ENCODE results near the gene PHACTR2.

Gene PHACTR2

DNA sequence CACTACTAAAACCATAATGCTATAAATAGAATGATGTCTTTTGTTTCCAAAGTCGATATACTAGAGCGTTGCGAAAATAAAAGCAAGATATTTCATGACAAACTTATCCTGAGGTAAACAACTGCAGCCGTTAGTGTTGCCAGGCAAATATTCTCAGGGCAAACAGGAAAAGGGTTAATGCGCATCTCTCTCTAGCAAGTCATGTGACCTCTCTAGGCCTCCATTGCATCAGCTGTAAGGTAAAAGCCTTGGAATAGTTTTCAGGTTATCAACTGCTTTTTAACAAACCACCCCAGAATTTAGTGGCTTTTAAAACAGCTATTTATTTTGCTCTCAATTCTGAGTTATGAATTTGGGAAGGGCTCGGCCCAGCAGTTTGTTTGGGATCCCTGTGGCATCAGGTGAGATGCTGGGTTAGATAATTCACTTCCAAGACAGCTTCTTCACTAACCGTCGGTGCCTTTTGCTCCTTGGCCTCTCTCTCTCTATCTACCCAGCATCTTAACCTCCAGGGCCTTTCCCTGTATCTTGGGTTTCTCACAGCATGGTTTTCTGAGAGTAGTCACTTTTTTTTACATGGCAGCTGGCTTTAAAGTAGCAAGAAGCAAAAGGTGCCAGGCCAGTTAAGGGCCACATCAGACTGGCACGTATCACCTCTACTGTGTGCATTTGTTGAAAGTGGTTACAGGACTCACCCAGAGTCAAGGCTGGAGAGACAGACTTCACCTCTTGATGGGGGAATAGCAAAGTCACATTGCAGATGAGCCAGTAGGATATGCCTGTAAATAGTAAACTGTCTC, 126.2 kb downstream of the PHACTR2 start:
- Histone ChIP-seq H3K36me3 (ENCODE audit: insufficient read depth) (no peaks in the 10 kb centered on the region), H3K27ac (no peak overlapping the region), H3K79me2 (ENCODE audit: insufficient read depth, low read depth) (no peaks in the 10 kb centered on the region), H3K4me3 (IDR thresholded peaks at IDR 0.05; ENCODE audit: insufficient read depth, low read depth, low read length) (no peak overlapping the region), H3K9ac (no peak overlapping the region), H3K4me1 (ENCODE audit: low read depth, poor library complexity, severe bottlenecking) (no peaks in the 10 kb centered on the region), H3K27me3 (ENCODE audit: insufficient read depth, low read depth) (no peaks in the 10 kb centered on the region), H3K4me2 (no peak overlapping the region), H2AFZ (ENCODE audit: low read depth) (no peak overlapping the region), H4K20me1 (ENCODE audit: insufficient read depth) (no peaks in the 10 kb centered on the region)
- TF ChIP-seq, protein P1, sequence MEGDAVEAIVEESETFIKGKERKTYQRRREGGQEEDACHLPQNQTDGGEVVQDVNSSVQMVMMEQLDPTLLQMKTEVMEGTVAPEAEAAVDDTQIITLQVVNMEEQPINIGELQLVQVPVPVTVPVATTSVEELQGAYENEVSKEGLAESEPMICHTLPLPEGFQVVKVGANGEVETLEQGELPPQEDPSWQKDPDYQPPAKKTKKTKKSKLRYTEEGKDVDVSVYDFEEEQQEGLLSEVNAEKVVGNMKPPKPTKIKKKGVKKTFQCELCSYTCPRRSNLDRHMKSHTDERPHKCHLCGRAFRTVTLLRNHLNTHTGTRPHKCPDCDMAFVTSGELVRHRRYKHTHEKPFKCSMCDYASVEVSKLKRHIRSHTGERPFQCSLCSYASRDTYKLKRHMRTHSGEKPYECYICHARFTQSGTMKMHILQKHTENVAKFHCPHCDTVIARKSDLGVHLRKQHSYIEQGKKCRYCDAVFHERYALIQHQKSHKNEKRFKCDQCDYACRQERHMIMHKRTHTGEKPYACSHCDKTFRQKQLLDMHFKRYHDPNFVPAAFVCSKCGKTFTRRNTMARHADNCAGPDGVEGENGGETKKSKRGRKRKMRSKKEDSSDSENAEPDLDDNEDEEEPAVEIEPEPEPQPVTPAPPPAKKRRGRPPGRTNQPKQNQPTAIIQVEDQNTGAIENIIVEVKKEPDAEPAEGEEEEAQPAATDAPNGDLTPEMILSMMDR (conservative IDR thresholded peaks at IDR 0.05; ENCODE audit: low read depth, low read length): no peak

DNA sequence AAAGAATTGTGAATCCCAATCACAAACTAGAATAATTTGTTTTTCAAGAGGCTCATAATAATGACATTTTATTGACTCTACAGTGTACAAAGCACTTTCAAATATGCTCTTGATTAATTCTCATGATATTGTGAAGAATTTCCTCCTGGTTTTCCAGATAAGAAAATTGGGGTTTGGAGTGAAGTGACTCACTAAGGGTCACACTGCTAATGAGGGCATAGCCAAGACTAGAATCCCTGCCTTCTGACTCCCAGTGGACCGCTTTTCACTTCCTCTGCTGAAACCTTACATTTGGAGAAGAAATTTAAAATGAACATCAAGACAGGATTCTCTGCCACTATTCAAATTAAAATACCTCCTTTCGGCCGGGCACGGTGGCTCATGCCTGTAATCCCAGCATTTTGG, 127.1 kb downstream of the PHACTR2 start:
- Histone ChIP-seq H3K27me3 (ENCODE audit: insufficient read depth, low read depth) (no peaks in the 10 kb centered on the region), H3K9ac (no peak overlapping the region), H3K4me3 (IDR thresholded peaks at IDR 0.05; ENCODE audit: insufficient read depth, low read depth, low read length) (no peak overlapping the region), H3K4me1 (ENCODE audit: low read depth, poor library complexity, severe bottlenecking) (no peaks in the 10 kb centered on the region), H3K36me3 (ENCODE audit: insufficient read depth) (no peaks in the 10 kb centered on the region), H2AFZ (ENCODE audit: low read depth) (no peak overlapping the region), H3K79me2 (ENCODE audit: insufficient read depth, low read depth) (no peaks in the 10 kb centered on the region), H3K27ac (no peak overlapping the region), H3K4me2 (no peak overlapping the region), H4K20me1 (ENCODE audit: insufficient read depth) (no peaks in the 10 kb centered on the region)
- TF ChIP-seq, protein P1 (conservative IDR thresholded peaks at IDR 0.05; ENCODE audit: low read depth, low read length): no peak

DNA sequence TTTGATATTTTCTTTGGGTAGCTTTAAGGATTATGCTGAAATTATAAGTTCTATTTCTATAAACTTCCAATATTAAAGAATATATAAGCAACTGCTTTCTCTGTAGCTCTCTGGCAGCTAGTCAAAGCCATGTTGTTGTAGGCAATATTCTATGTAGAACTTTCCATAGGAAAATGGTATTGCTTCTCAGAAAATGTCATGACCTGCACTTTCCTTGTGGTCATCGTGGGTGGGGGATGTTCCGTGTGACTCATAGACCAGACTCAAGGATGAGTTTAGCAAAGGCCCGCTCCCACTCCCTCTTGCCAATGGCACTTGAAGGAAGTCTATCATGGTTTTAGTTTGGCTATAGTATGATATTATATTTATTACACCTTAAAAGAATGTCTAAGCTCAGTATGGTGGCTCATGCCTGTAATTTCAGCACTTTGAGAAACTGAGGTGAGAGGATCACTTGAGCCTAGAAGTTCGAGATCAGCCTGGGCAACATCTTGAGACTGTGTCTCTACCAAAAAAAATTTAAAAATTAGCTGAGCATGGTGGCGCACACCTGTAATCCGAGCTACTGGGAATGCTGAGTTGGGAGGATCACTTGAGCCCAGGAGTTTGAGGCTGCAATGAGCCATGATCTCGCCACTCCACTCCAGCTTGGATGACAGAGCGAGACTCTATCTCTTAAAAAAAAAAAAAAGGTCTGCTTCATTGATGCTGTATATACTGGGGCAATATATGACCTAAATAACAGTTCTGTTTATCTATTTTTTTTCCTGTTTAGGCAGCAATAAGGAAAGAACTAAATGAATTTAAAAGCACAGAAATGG, 128.7 kb downstream of the PHACTR2 start:
- Histone ChIP-seq H3K27ac (no peak overlapping the region), H2AFZ (ENCODE audit: low read depth) (no peak overlapping the region), H3K4me2 (no peak overlapping the region), H3K27me3 (ENCODE audit: insufficient read depth, low read depth) (no peaks in the 10 kb centered on the region), H3K9ac (no peak overlapping the region), H4K20me1 (ENCODE audit: insufficient read depth) (no peaks in the 10 kb centered on the region), H3K4me1 (ENCODE audit: low read depth, poor library complexity, severe bottlenecking) (no peaks in the 10 kb centered on the region), H3K36me3 (ENCODE audit: insufficient read depth) (no peaks in the 10 kb centered on the region), H3K79me2 (ENCODE audit: insufficient read depth, low read depth) (no peaks in the 10 kb centered on the region), H3K4me3 (IDR thresholded peaks at IDR 0.05; ENCODE audit: insufficient read depth, low read depth, low read length) (no peak overlapping the region)
- TF ChIP-seq, protein P1 (conservative IDR thresholded peaks at IDR 0.05; ENCODE audit: low read depth, low read length): no peak

DNA sequence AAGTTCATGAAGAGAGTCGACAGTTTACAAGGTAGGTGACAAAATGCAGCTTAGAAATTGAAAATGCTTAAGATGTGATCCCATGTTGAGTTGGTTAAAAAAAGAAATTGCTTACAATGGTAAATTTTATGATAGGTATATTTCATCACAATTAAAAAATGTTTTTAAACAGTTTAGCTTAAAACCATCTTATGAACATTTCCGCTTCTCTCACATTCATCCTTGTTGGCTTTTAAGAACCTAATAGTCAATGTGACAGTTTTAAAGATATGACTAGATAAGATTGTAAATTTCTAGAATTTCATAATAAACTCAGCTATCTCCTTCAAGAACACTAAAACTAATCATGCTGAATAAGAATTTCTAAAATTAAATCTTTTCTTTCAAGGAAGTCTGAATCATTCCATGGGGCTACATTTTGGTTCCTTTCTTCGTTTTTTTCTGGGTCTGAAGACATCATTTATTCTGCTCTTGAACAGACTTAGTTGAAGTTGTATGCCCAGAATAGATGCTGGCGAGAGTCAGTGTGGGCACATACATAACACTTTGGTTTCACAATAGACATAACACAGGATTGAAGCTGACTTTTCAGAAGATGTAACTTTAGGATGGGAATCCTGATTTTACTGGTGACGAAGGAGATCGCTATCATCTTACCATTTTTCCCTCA, 129.5 kb downstream of the PHACTR2 start:
- Histone ChIP-seq H3K4me2 (no peak overlapping the region), H2AFZ (ENCODE audit: low read depth) (no peak overlapping the region), H3K36me3 (ENCODE audit: insufficient read depth) (no peaks in the 10 kb centered on the region), H3K27ac (no peak overlapping the region), H3K4me3 (IDR thresholded peaks at IDR 0.05; ENCODE audit: insufficient read depth, low read depth, low read length) (no peak overlapping the region), H4K20me1 (ENCODE audit: insufficient read depth) (no peaks in the 10 kb centered on the region), H3K4me1 (ENCODE audit: low read depth, poor library complexity, severe bottlenecking) (no peaks in the 10 kb centered on the region), H3K9ac (no peak overlapping the region), H3K79me2 (ENCODE audit: insufficient read depth, low read depth) (no peaks in the 10 kb centered on the region), H3K27me3 (ENCODE audit: insufficient read depth, low read depth) (no peaks in the 10 kb centered on the region)
- TF ChIP-seq, protein P1 (conservative IDR thresholded peaks at IDR 0.05; ENCODE audit: low read depth, low read length): no peak

Measured in KMS-11 (cell line).